Measurements from ENCODE around the gene NFKBIL1.

The NFKBIL1 gene

GRCh38 chr6:31567531-31568370 lies 20.3 kb downstream of the NFKBIL1 start:
- DNase-seq (ENCODE audit: low spot score): no peak

- DNase-seq (ENCODE audit: low spot score): no peak
Measured at GRCh38 chr6:31568537-31568961, 21.1 kb downstream of the NFKBIL1 start.

- no peak for DNase-seq (ENCODE audit: low spot score)
Measured at GRCh38 chr6:31569861-31570536, 22.6 kb downstream of the NFKBIL1 start.

- DNase-seq (ENCODE audit: low spot score): no peak
Measured at GRCh38 chr6:31572041-31572911, 24.9 kb downstream of the NFKBIL1 start, which contains the start of gene LTA. LTA (plus strand) TSS chr6:31572289; CDS start chr6:31572743, 454 bp downstream.

GRCh38 chr6:31573239-31574105 lies 26.1 kb downstream of the NFKBIL1 start:
- no peak for DNase-seq (ENCODE audit: low spot score)

- DNase-seq (ENCODE audit: low spot score): no peak
Measured at GRCh38 chr6:31574106-31575061, 27.0 kb downstream of the NFKBIL1 start.

GRCh38 chr6:31575335-31575901 lies 28.0 kb downstream of the NFKBIL1 start, which contains the start of gene TNF:
TNF (plus strand) TSS chr6:31575565; CDS start chr6:31575742, 177 bp downstream.
- DNase-seq (ENCODE audit: low spot score): no peak

GRCh38 chr6:31575952-31576685 lies 28.7 kb downstream of the NFKBIL1 start:
- no peak for DNase-seq (ENCODE audit: low spot score)

- DNase-seq (ENCODE audit: low spot score): no peak
Measured at GRCh38 chr6:31576897-31577578, 29.6 kb downstream of the NFKBIL1 start.

- DNase-seq (ENCODE audit: low spot score): no peak
Measured at GRCh38 chr6:31577579-31577966, 30.2 kb downstream of the NFKBIL1 start.

GRCh38 chr6:31578184-31579118 lies 31.0 kb downstream of the NFKBIL1 start:
- DNase-seq (ENCODE audit: low spot score): no peak

GRCh38 chr6:31579119-31579505 lies 31.7 kb downstream of the NFKBIL1 start:
- no peak for DNase-seq (ENCODE audit: low spot score)

- DNase-seq (ENCODE audit: low spot score): no peak
Measured at GRCh38 chr6:31579546-31580437, 32.4 kb downstream of the NFKBIL1 start.

GRCh38 chr6:31580438-31580740 lies 33.0 kb downstream of the NFKBIL1 start:
- no peak for DNase-seq (ENCODE audit: low spot score)

GRCh38 chr6:31580807-31581433 lies 33.5 kb downstream of the NFKBIL1 start:
- peak; percentile 77 for DNase-seq (ENCODE audit: low spot score)

All from hematopoietic multipotent progenitor cell treated with erythropoietin and hydrocortisone succinate and interleukin-3 and kit ligand, for 15 days (in vitro differentiated cells).